Adrenal gland (tissue), 5 donors: ENCODE measurements around the gene TRIM8.

Experiments used
- CTCF ChIP-seq, 6 experiments: fragments of 450-650 bp in 4 of 6; fragments of 200-600 bp in 2 of 6; sonication (generic) in 1 of 6; IDR thresholded peaks; 1 replicate in 5 of 6; 2 replicates in 1 of 6; pipeline versions ENCODE4 v1.5.1 to v1.8.0; 2016 to 2021; ENCODE audit warnings: antibody characterized with exemption in 6 of 6, mild to moderate bottlenecking in 2 of 6, moderate library complexity in 1 of 6
- POLR2A ChIP-seq, 2 donors: fragments of 450-650 bp; IDR thresholded peaks; one replicate each; pipeline ENCODE4 v1.6.1; 2017; ENCODE audit warnings: antibody characterized with exemption in 2 of 2, mild to moderate bottlenecking in 2 of 2, moderate library complexity in 1 of 2
- donor health status: DM: no; HTN: no; CAD: no.

- TF ChIP-seq CTCF (IDR thresholded peaks at IDR 0.05) (no peak), POLR2A (IDR thresholded peaks at IDR 0.05) (no peak)
These were observed 30.3 kb downstream of the TRIM8 start for GRCh38 chr10:102674566-102674965.
